GM19025 (cell line): Measurements from ENCODE around the gene UNKL.

Experiments
- ATAC-seq: cut with Tn5 transposase; IDR thresholded peaks from one replicate; pipeline ENCODE4 v1.9.1; 2021; ENCODE audit warnings: mild to moderate bottlenecking, low read depth, moderate library complexity; ENCODE audit not compliant: unreplicated experiment

The UNKL gene

DNA sequence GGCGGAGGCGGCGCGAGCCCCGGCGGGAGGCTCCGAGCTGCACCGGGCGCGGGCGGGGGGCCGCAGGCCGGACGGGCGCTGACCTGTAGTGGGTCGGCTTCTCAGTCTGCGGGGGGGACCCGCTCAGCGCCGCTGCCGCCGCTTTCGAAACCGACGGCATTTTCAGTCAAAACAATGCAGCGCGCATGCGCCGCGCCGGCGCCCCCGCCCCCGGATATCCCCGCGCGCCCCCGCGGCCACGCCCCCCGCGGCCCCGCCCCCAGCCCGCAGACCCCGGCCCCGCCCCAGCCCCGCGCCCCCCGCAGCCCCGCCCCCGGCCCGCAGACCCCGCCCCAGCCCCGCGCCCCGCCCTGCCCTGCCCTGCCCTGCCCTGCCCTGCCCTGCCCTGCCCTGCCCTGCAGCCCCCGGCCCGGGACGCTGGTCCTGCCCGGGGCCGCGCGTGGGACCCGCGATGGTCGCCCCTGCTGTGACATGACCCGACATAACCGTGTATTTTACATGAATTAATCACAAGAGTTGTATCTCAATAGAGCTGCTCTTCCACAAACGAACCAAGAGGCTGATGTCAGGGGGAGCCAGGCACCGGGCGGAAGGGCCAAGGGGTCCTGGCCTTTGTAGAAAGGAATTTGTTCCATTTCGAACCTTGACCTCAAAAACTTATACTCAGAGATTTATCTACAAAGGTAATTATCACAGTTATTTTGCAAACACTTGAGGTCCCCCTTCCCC is at the start of gene UNKL:
Gene UNKL (minus strand): TSS at position 173 of the 729 bp plus-strand sequence. CDS start 13 bp downstream, at position 160.
- ATAC-seq, result no peak

DNA sequence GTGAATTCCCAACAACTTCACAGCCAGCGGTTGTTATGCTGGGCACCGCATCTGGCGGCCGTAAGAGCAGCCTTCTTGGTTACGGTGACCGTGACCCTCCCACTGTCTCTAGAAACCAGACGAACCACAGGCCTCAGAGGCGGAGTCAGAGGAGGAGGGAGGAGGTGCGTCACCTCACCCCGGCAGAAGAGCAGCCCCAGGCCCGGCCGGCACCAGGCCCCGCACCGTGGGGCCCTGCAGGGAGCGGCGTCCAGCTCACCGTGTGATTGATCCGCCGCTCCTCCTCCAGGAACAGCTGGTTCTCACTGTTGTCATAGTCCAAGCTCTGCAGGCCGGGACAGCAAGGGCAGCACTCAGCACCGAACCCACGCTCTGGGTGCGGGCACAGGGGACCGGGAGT is 46.6 kb upstream of the UNKL start:
- ATAC-seq, result no peak

- no peak for ATAC-seq
These were observed 46.2 kb upstream of the UNKL start for GRCh38 chr16:1460602-1461138.

DNA sequence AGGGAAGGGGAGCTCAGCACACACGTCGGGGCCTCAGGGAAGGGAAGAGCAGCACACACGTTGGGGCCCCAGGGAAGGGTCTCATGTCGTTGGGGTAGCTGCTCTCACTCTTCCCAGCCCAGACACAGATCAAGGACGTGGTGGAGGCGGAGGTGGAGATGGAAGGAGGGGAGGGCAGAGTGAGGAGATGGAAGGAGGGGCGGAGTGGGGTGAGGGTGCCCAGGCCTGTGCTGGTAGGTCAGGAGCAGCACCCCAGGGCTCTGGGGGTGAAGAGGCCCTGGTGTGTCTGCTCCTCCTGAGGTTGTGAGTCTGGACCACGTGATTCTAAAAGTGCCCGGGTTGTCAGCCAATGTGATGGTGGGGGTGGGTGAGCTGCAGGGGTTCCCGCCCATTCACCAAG is 45.5 kb upstream of the UNKL start:
- ATAC-seq, result no peak

- ATAC-seq, result no peak
These were observed 44.5 kb upstream of the UNKL start for GRCh38 chr16:1458977-1459341.

DNA sequence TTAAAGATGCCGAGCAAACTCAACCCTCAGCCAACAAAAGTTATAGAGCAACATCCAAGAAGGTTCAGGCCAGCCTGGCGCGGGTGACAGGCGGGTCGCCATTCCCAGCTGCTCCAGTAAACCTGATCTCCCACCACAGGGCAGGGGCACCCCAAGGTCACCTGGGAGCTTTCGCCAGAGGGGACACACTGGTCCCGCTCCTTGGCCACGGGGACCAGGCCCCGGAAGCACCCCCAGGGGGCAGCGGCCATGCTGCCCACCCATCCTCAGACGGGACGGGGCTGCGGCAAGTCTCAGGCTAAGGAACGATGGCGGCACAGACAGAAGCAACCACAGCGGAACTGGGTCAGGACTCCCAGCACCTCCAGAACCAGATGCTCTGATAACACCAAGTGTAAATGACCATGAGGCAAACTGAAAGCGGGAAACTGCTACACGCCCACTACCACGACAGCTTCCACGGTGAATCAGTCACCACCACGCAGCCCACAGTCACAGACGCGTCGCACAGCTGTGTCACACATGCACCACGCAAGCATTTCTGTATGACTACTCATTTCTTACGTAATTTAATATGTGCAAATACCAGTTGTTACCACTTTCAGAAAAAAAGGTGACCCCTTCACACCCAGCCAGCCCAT is 44.0 kb upstream of the UNKL start:
- ATAC-seq, result no peak

- no peak for ATAC-seq
These were observed 43.2 kb upstream of the UNKL start for GRCh38 chr16:1457489-1458245.

DNA sequence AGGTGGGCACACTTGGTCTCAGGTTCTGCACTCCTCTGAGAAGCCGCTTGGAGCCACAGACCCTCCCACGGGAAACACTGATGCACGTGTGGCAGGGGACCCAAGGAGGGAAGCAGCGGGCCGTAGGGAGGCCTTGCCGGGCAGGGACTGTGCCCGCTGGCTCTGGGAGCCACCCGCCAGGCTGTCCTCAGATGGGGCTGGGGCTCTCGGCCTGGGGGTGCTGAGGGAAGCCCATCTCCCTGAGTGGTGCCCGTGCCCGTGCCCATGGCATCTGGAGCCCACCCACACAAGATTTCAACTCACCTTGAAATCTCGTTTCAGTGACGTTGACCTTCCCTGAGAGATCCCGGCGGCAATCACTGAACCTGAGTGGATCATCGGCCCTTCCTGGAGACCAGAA is 42.4 kb upstream of the UNKL start:
- ATAC-seq, result no peak

- no peak for ATAC-seq
These were observed 41.0 kb upstream of the UNKL start for GRCh38 chr16:1455190-1456171.

GRCh38 chr16:1454561-1454960 is 40.1 kb upstream of the UNKL start:
- no peak for ATAC-seq

DNA sequence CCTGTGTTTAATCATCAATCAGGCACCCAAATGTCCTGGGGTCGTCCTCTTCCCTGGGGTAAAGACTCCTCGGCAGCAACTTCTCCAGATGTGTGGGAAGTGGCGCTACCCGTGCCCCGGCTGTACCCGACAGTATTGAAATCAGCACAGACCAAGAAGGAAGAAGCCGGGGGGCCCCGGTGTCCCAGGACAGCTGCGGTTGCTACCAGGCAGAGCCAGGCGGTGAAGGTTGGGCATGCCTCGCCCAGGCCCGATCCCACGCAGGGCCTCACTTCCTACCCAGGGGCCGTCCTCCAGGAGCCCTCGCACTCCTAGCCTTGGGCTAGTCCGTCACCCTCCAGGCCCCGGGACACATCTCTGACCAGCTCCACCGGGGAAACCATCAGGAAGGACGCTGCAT is 38.8 kb upstream of the UNKL start:
- ATAC-seq, result no peak

DNA sequence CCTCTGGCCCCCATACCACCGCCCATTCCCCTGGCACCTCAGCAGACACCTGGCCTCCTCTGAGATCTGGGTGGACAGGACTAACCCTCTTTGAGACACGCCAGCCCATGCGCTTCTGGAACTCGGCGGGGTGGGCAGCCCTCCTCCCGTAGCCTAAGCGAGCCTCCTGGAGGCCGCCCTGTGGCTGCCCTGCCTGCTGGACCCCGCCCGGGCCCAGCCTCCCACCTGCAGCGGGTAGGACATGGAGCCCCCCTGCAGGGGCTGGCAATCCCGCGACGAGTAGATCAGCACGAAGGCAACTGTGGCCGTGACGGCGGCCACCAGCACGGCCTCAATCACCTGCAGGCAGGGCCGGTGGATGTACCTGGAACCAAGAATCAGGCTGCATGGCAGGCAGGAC is 38.0 kb upstream of the UNKL start:
- no peak for ATAC-seq

DNA sequence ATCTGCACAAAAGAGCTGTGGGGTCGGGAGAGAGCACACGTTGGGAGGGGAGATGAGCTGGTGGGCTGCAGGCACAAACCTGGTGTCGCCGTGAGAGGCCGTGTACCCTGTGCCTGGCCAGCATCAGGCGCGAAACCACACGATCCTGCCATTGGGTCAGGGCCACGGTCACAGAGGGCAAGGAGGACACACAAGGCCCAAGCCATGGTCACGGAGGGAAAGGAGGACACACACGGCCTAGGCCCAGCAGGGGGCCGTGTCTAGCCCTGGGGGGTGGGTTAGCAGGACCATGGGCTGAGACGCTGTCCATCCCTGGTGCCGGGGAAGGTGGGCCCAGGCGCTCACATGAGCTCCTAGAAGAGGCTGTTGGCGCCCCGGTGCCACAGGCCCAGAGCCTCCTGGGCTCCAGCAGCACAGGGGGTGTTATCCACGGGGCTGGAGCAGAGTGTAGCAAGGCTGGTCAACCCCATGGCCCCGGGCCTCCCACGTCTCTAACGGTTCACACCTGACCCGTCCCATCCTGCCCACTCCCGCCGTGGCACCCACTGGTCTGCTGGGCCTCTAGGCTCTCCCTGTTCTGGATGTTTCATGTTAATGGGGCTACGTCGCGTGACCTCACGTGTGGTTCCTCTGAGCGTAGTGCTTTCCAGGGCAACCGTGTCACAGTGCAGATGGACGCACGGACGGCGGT is 37.3 kb upstream of the UNKL start:
- ATAC-seq, result no peak

DNA sequence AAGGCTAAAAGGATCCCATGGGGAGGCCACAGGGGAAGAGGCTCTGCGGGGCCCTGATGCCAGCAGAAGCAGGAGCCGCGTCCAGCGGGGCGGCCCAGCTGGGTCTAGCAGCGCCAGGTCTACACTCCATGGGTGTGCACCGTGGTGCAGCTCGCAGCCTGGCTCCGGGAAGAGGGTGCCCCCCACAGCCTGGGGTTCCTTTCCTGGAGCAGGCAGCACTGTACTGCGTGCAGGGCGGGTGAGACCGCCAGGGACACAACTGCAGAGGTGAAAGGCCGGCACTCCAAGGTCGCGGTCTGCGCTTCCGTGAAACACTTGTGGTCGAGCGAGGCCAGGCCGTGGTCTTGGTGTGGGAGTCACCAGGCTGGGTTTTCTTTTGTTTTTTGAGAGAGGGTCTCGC is 36.3 kb upstream of the UNKL start:
- no peak for ATAC-seq

DNA sequence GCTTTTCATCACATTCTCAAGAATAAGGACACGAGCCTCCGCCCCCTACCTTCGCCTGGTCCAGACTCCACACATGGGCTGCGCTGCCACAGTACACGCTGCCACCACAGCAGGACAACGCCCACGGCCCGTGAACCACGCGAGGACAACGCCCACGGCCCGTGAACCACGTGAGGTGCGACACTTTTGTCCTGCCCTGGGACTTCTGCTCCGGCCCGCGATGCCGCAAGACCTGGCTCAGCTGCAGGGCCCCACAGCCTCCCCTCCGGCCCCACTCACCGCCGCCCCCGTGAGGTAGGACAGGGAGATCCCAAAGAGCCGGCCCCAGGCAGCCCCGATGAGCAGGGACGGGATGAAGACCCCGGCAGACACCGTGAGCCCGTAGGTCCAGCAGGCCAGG is 35.7 kb upstream of the UNKL start:
- ATAC-seq, result no peak

GRCh38 chr16:1449201-1449788 is 34.8 kb upstream of the UNKL start:
- no peak for ATAC-seq

- ATAC-seq, result no peak
These were observed 34.1 kb upstream of the UNKL start for GRCh38 chr16:1448536-1449116.

- no peak for ATAC-seq
These were observed 33.5 kb upstream of the UNKL start for GRCh38 chr16:1447965-1448364.
